ENCODE data around the gene FNDC1.

DNA sequence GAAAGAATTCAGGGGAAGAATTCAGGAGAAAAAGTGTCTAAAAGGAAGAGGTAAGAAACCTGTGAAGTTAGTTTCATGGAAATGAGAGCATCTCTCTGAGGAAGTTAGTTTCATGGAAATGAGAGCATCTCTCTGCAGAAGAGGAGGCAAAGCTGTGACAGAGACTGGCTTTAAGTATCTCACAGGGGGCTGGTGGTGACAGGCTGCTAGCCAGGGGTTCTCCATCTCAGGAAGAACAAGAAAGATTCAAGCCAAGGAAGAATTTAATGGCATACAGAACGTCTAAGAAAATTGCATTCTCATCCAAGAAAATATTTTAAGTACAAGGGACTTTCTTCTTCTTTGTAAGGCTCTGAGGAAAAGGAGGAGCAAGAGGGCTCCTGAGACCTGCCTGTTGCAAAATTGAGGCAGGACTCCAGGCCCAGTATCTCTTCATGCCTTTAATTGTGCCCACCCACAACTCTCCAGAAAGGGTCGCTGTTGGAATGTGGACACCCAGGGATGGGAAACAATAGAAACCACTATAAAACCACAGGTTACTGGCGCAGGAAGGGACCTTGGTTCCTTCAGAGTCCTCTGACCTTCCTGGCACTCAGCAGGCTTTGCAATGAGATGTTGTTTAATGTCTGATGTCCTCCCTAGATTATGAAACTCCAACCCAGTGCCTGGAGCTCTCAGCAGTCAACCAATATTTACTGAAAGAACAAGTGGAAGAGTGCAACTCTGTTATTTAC, 136.8 kb downstream of the FNDC1 start:
- TF ChIP-seq ZMYM3 (CRISPR knock-in tag; IDR thresholded peaks at IDR 0.05): no peak
- no peak for TF ChIP-seq ZBTB44 (CRISPR knock-in tag; IDR thresholded peaks at IDR 0.05)
- TF ChIP-seq FOSL1 (CRISPR knock-in tag; IDR thresholded peaks at IDR 0.05; ENCODE audit: borderline replicate concordance): no peak
- TF ChIP-seq, protein P1, sequence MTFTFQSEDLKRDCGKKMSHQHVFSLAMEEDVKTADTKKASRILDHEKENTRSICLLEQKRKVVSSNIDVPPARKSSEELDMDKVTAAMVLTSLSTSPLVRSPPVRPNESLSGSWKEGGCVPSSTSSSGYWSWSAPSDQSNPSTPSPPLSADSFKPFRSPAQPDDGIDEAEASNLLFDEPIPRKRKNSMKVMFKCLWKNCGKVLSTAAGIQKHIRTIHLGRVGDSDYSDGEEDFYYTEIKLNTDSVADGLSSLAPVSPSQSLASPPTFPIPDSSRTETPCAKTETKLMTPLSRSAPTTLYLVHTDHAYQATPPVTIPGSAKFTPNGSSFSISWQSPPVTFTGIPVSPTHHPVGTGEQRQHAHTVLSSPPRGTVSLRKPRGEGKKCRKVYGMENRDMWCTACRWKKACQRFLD (CRISPR knock-in tag; IDR thresholded peaks at IDR 0.05; ENCODE audit: borderline replicate concordance): no peak
- no peak for TF ChIP-seq RFX5 (IDR thresholded peaks at IDR 0.05; ENCODE audit: low read depth, low read length)
- TF ChIP-seq JUNB (CRISPR knock-in tag; IDR thresholded peaks at IDR 0.05; ENCODE audit: borderline replicate concordance): no peak
- TF ChIP-seq ZNF225 (CRISPR knock-in tag; IDR thresholded peaks at IDR 0.05): no peak
- no peak for TF ChIP-seq GLI4 (CRISPR knock-in tag; IDR thresholded peaks at IDR 0.05; ENCODE audit: borderline replicate concordance)
